ENCODE results near the gene PCBP3. TPM values are rescaled to one million over a fixed set of nuclear protein-coding genes. Genes with fewer than 3 reads are reported as not detected.

The PCBP3 gene
- total RNA-seq, 1 donor: 1.1 TPM

GRCh38 chr21:45977396-45977795 is 333.9 kb downstream of the PCBP3 start:
- Histone ChIP-seq H3K27ac (ENCODE audit: low read depth, low read length) (no peak overlapping the region), H3K36me3 (ENCODE audit: insufficient read depth, low read length) (no peaks in the 10 kb centered on the region), H3K9me3 (ENCODE audit: low read depth, low read length) (no peaks in the 10 kb centered on the region), H4K20me1 (ENCODE audit: insufficient read depth, low read length) (peaks cover 7% of the 10 kb centered on the region), H2AFZ (ENCODE audit: low read length) (no peak overlapping the region), H3K4me1 (ENCODE audit: insufficient read depth, low read length) (peaks cover 34% of the 10 kb centered on the region), H3K27me3 (ENCODE audit: insufficient read depth, low read length) (no peaks in the 10 kb centered on the region), H3K79me2 (ENCODE audit: insufficient read depth, low read length) (peaks cover 15% of the 10 kb centered on the region), H3K4me2 (ENCODE audit: insufficient read depth, low read length) (no peak overlapping the region), H3K4me3 (ENCODE audit: insufficient read depth, low read length) (no peak overlapping the region)
- DNase-seq (ENCODE audit: insufficient read length, low spot score, missing footprints): peak; percentile 80
- no peak for TF ChIP-seq CTCF (IDR thresholded peaks at IDR 0.05; ENCODE audit: extremely low read depth, low read depth, low read length)

- H2AFZ ChIP-seq (ENCODE audit: low read length): no peak overlapping the region
- peak; percentile 78 for DNase-seq (ENCODE audit: insufficient read length, low spot score, missing footprints)
Measured at GRCh38 chr21:45979141-45979631, 335.7 kb downstream of the PCBP3 start.

GRCh38 chr21:45979651-45980050 is 336.1 kb downstream of the PCBP3 start:
- peaks cover 18% of the 10 kb centered on the region for H3K36me3 ChIP-seq (ENCODE audit: insufficient read depth, low read length)
- no peak for DNase-seq (ENCODE audit: insufficient read length, low spot score, missing footprints)

More at GRCh38 chr21:45979141-45979631, 335.7 kb downstream of the PCBP3 start:
- Histone ChIP-seq H3K4me2 (ENCODE audit: insufficient read depth, low read length) (no peak overlapping the region), H3K27me3 (ENCODE audit: insufficient read depth, low read length) (no peaks in the 10 kb centered on the region), H3K27ac (ENCODE audit: low read depth, low read length) (no peak overlapping the region), H3K9me3 (ENCODE audit: low read depth, low read length) (no peaks in the 10 kb centered on the region), H3K4me1 (ENCODE audit: insufficient read depth, low read length) (peaks cover 26% of the 10 kb centered on the region), H4K20me1 (ENCODE audit: insufficient read depth, low read length) (peaks cover 23% of the 10 kb centered on the region), H3K36me3 (ENCODE audit: insufficient read depth, low read length) (peaks cover 13% of the 10 kb centered on the region), H3K79me2 (ENCODE audit: insufficient read depth, low read length) (peaks cover 33% of the 10 kb centered on the region), H3K4me3 (ENCODE audit: insufficient read depth, low read length) (no peak overlapping the region)
- no peak for TF ChIP-seq CTCF (IDR thresholded peaks at IDR 0.05; ENCODE audit: extremely low read depth, low read depth, low read length)

DNA sequence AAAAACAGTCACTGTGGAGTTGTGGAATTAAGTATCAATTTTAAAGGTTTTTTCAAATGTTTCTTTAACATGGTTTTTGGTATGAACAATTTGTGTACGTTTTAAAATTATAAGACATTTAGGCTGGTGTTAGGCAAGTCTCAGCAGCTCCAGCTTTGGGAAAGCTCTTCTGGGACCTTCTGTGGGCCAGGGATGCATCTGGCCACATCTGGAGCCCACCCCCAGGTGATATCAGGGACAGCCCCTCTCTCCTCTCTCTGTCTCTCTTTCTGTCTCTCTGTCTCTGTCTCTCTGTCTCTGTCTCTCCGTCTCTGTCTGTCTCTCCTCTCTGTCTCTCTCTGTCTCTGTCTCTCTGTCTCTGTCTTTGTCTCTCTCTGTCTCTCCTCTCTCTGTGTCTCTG is 336.7 kb downstream of the PCBP3 start:
- Histone ChIP-seq H2AFZ (ENCODE audit: low read length) (no peak overlapping the region), H3K4me3 (ENCODE audit: insufficient read depth, low read length) (no peak overlapping the region), H4K20me1 (ENCODE audit: insufficient read depth, low read length) (peaks cover 28% of the 10 kb centered on the region), H3K9me3 (ENCODE audit: low read depth, low read length) (no peaks in the 10 kb centered on the region), H3K27ac (ENCODE audit: low read depth, low read length) (peak overlapping the region; percentile 88), H3K4me1 (ENCODE audit: insufficient read depth, low read length) (peaks cover 24% of the 10 kb centered on the region), H3K36me3 (ENCODE audit: insufficient read depth, low read length) (peaks cover 24% of the 10 kb centered on the region), H3K27me3 (ENCODE audit: insufficient read depth, low read length) (no peaks in the 10 kb centered on the region), H3K79me2 (ENCODE audit: insufficient read depth, low read length) (peaks cover 44% of the 10 kb centered on the region), H3K4me2 (ENCODE audit: insufficient read depth, low read length) (no peak overlapping the region)
- peak; percentile 64 for DNase-seq (ENCODE audit: insufficient read length, low spot score, missing footprints)
- TF ChIP-seq CTCF (IDR thresholded peaks at IDR 0.05; ENCODE audit: extremely low read depth, low read depth, low read length): no peak

More at GRCh38 chr21:45979651-45980050, 336.1 kb downstream of the PCBP3 start:
- Histone ChIP-seq H2AFZ (ENCODE audit: low read length) (no peak overlapping the region), H3K27ac (ENCODE audit: low read depth, low read length) (no peak overlapping the region), H3K79me2 (ENCODE audit: insufficient read depth, low read length) (peaks cover 37% of the 10 kb centered on the region), H4K20me1 (ENCODE audit: insufficient read depth, low read length) (peaks cover 28% of the 10 kb centered on the region), H3K27me3 (ENCODE audit: insufficient read depth, low read length) (no peaks in the 10 kb centered on the region), H3K4me2 (ENCODE audit: insufficient read depth, low read length) (no peak overlapping the region), H3K4me1 (ENCODE audit: insufficient read depth, low read length) (peaks cover 26% of the 10 kb centered on the region), H3K4me3 (ENCODE audit: insufficient read depth, low read length) (no peak overlapping the region), H3K9me3 (ENCODE audit: low read depth, low read length) (no peaks in the 10 kb centered on the region)
- TF ChIP-seq CTCF (IDR thresholded peaks at IDR 0.05; ENCODE audit: extremely low read depth, low read depth, low read length): no peak
